Upper lobe of right lung (tissue), 1 donor: ENCODE results near the gene HP1BP3. TPM values are rescaled to one million over a fixed set of nuclear protein-coding genes. Genes with fewer than 3 reads are reported as not detected.

ENCODE experiments used
- ATAC-seq: fragments of 200-7000 bp; cut with Tn5 transposase; one replicate; pipeline ENCODE4 v1.9.1; 2020; ENCODE audit warnings: mild to moderate bottlenecking, moderate library complexity
- DNase-seq: peaks from one replicate; pipeline ENCODE4 v3.0.0-alpha.2; 2020
- H3K27ac ChIP-seq: fragments of 200-600 bp; one replicate; pipeline ENCODE4 v1.8.0; 2022
- H3K27me3 ChIP-seq: fragments of 200-600 bp; one replicate; pipeline ENCODE4 v1.8.0; 2022; ENCODE audit warnings: mild to moderate bottlenecking
- H3K36me3 ChIP-seq: fragments of 200-600 bp; one replicate; pipeline ENCODE4 v1.8.0; 2022
- H3K4me1 ChIP-seq: fragments of 200-600 bp; one replicate; pipeline ENCODE4 v1.8.0; 2022
- H3K4me3 ChIP-seq: fragments of 200-600 bp; one replicate; pipeline ENCODE4 v1.8.0; 2022; ENCODE audit warnings: mild to moderate bottlenecking
- H3K9me3 ChIP-seq: fragments of 200-600 bp; one replicate; pipeline ENCODE4 v1.8.0; 2022
- CTCF ChIP-seq: fragments of 200-600 bp; IDR thresholded peaks from one replicate; pipeline ENCODE4 v1.8.0; 2022; ENCODE audit warnings: antibody characterized with exemption
- intact Hi-C: fragments of 100-400 bp; cut with DNase I; formaldehyde crosslinking; loops from one replicate; pipeline ENCODE4 v1.11.0; 2022
- long read RNA-seq: library from polyadenylated mRNA; unstranded; transcript quantifications from one replicate; pipeline ENCODE4 v2.0.0, GENCODE V29; 2021
- total RNA-seq: library from RNA; stranded (reverse); fragmentation: NEBNext Ultra II Directional; extraction: Animal tissue kit (Norgen Biotek cat#: 25700); gene quantifications from one replicate; pipeline ENCODE4 v1.2.1, GENCODE V29; 2021
- donor health status: DM: no; HTN: yes; CAD: no; lungs with severe emphysema.

Gene HP1BP3
- total RNA-seq, result 249 TPM
- long read RNA-seq, full-length matches to known transcripts, result 15 of 310 reads
- long read RNA-seq, partial matches to known transcripts, result 20 of 310 reads
- long read RNA-seq, other reads (novel, unspliced or antisense), result 275 of 310 reads

DNA sequence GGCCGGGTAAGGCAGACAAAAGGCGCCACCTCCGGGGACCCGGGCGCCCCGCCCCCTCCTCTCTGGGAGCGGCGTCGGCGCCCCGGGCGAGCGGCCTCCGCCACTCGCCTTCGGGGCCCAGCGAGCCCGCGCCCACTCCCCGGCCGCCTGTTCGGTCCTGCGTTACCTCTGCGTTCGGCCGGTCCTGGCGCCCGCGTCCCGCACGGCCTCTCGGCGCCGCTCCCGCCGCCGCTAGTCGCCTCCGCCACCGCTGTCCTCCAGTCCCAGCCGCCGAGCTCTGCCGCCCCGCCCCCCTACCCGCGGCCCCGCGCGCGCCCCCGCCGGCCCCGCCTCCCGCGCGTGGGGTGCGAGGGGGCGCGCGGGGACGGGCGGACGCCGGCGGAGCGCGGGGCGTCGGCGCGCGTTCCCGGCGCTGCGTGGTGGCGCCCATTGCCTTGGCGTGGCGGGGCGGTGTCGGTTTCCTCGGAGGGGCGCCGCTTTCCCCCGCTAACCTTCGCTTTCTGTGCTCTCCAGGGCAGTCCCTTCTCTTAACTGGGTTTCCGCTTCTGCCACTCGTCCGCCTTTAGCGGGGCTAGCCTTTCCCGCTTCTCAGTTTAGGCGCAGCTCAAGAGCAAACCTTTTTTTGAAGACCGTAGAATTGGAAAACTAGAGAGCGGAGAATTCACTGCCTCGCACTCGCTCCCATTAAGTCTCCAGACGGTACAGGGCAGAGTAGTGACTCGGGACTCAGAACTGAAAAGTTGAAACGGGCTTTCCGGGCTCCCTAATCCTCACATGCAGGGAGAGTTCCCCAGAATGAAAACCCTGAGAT is at the start of gene HP1BP3:
Gene HP1BP3, minus strand, starts transcription at position 279 of the 811 bp plus-strand sequence. CDS start 6,867 bp downstream, outside the sequence.
- ATAC-seq (peak; percentile 89), DNase-seq (peak; percentile 92)
- Histone ChIP-seq H3K4me3 (peak within 1 kb of the TSS; percentile 97), H3K27ac (peak within 1 kb of the TSS; percentile 97), H3K36me3 (no peaks in the 10 kb centered on the region), H3K4me1 (peaks cover 22% of the 10 kb centered on the region), H3K27me3 (no peaks in the 10 kb centered on the region), H3K9me3 (no peaks in the 10 kb centered on the region)
- intact Hi-C loops, result no loop called here
- TF ChIP-seq CTCF, result no peak

GRCh38 chr1:20836230-20836629 is 49.1 kb upstream of the HP1BP3 start:
- H3K27ac ChIP-seq, result no peak overlapping the region
- no peaks in the 10 kb centered on the region for H3K4me1 ChIP-seq
- intact Hi-C loops, result no loop called here
- DNase-seq, result no peak
- no peaks in the 10 kb centered on the region for H3K27me3 ChIP-seq
- H3K9me3 ChIP-seq, result no peaks in the 10 kb centered on the region
- no peak overlapping the region for H3K4me3 ChIP-seq
- TF ChIP-seq CTCF, result no peak
- no peak for ATAC-seq
- peaks cover 18% of the 10 kb centered on the region for H3K36me3 ChIP-seq

- ATAC-seq (no peak), DNase-seq (no peak)
- Histone ChIP-seq H3K9me3 (no peaks in the 10 kb centered on the region), H3K27ac (no peak overlapping the region), H3K4me3 (no peak overlapping the region), H3K27me3 (no peaks in the 10 kb centered on the region), H3K36me3 (peaks cover 8% of the 10 kb centered on the region), H3K4me1 (no peaks in the 10 kb centered on the region)
- intact Hi-C loops, result no loop called here
- no peak for TF ChIP-seq CTCF
Measured at GRCh38 chr1:20834780-20835179, 47.7 kb upstream of the HP1BP3 start.

- no peak for TF ChIP-seq CTCF
- intact Hi-C loops, result no loop called here
- Histone ChIP-seq H3K36me3 (peaks cover 2% of the 10 kb centered on the region), H3K4me1 (no peaks in the 10 kb centered on the region), H3K9me3 (no peaks in the 10 kb centered on the region), H3K27me3 (no peaks in the 10 kb centered on the region), H3K4me3 (no peak overlapping the region), H3K27ac (no peak overlapping the region)
- ATAC-seq (no peak), DNase-seq (no peak)
Measured at GRCh38 chr1:20834192-20834591, 47.1 kb upstream of the HP1BP3 start.

DNA sequence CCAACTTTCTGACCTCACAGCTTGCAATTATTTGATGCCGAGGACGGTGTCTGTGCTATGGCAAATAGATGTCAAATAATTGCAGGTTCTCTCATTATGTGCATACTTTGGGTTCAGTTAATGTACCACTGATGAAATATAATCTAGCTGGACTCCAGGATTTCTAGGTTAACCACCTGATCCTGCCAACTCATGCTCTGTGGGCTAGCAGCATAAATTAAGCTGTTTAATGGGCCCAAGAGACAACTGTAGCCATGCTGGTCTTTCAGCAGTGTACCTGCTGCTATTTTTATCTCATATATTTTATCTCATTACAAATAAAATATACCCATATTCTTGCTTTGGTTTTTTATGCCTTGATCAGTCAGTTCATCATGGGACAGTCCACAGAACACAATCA is 43.3 kb upstream of the HP1BP3 start:
- no peaks in the 10 kb centered on the region for H3K4me1 ChIP-seq
- intact Hi-C loops, result no loop called here
- H3K27me3 ChIP-seq, result no peaks in the 10 kb centered on the region
- no peak overlapping the region for H3K27ac ChIP-seq
- H3K4me3 ChIP-seq, result no peak overlapping the region
- no peak for DNase-seq
- peaks cover 10% of the 10 kb centered on the region for H3K36me3 ChIP-seq
- TF ChIP-seq CTCF, result no peak
- no peak for ATAC-seq
- no peaks in the 10 kb centered on the region for H3K9me3 ChIP-seq
